NCI-H774 (cell line): ENCODE results near the gene INTS15.

ENCODE experiments used
- DNase-seq: peaks from one replicate; lab custom pipeline; 2025; lab: John Stamatoyannopoulos, UW

The INTS15 gene

GRCh38 chr7:6642861-6643640 lies 53.2 kb downstream of the INTS15 start:
- DNase-seq, result no peak

- DNase-seq, result no peak
Observed at GRCh38 chr7:6643915-6644625, 54.2 kb downstream of the INTS15 start.

GRCh38 chr7:6644728-6645127 lies 54.9 kb downstream of the INTS15 start:
- DNase-seq, result no peak

GRCh38 chr7:6646465-6646864 lies 56.6 kb downstream of the INTS15 start:
- no peak for DNase-seq

- no peak for DNase-seq
Observed at GRCh38 chr7:6647080-6647479, 57.3 kb downstream of the INTS15 start.

- no peak for DNase-seq
Observed at GRCh38 chr7:6647541-6647940, 57.7 kb downstream of the INTS15 start.

GRCh38 chr7:6648066-6648814 lies 58.4 kb downstream of the INTS15 start:
- DNase-seq, result no peak

GRCh38 chr7:6648815-6649104 lies 58.9 kb downstream of the INTS15 start:
- no peak for DNase-seq

- DNase-seq, result no peak
Observed at GRCh38 chr7:6649241-6649961, 59.6 kb downstream of the INTS15 start.

GRCh38 chr7:6650086-6650485 lies 60.3 kb downstream of the INTS15 start:
- no peak for DNase-seq

- DNase-seq, result no peak
Observed at GRCh38 chr7:6650521-6651011, 60.7 kb downstream of the INTS15 start.

- no peak for DNase-seq
Observed at GRCh38 chr7:6651851-6652445, 62.1 kb downstream of the INTS15 start.

- DNase-seq, result no peak
Observed at GRCh38 chr7:6652446-6653011, 62.7 kb downstream of the INTS15 start.

GRCh38 chr7:6653071-6654003 lies 63.5 kb downstream of the INTS15 start:
- no peak for DNase-seq

- no peak for DNase-seq
Observed at GRCh38 chr7:6654113-6654841, 64.5 kb downstream of the INTS15 start.

GRCh38 chr7:6654842-6655610 lies 65.2 kb downstream of the INTS15 start:
- DNase-seq, result no peak

GRCh38 chr7:6655636-6656385 lies 66.0 kb downstream of the INTS15 start:
- no peak for DNase-seq

GRCh38 chr7:6656413-6656812 lies 66.6 kb downstream of the INTS15 start:
- DNase-seq, result no peak
